ENCODE data around the gene PPIL3. TPM values are rescaled to one million over a fixed set of nuclear protein-coding genes. Genes with fewer than 3 reads are reported as not detected.
"Not testable (repeated sequence)": the region's sequence is repeated elsewhere in the genome, so short reads cannot be mapped to it uniquely, and the experiment has no call there.

The PPIL3 gene
- 54.7 and 56.8 TPM in 2 replicates for total RNA-seq (2014; rRNA removed; shearing (Covaris generic))

- peak; percentile 98 for DNase-seq (ENCODE audit: low read depth)
These were observed at the start of gene PPIL3, which contains the start of gene NIF3L1 for GRCh38 chr2:200888704-200889625. TSS of gene PPIL3 (minus strand) at chr2:200889077. CDS start at chr2:200887615, 1,462 bp downstream. TSS of gene NIF3L1 (plus strand) at chr2:200889371. CDS start at chr2:200891944, 2,573 bp downstream.

GRCh38 chr2:200930947-200931626 lies 42.2 kb upstream of the PPIL3 start:
- no peak for DNase-seq (ENCODE audit: low read depth)

GRCh38 chr2:200929334-200930249 lies 40.7 kb upstream of the PPIL3 start:
- DNase-seq (ENCODE audit: low read depth): peak; percentile 30

- DNase-seq (ENCODE audit: low read depth): no peak
These were observed 33.6 kb upstream of the PPIL3 start for GRCh38 chr2:200922439-200922838.

- DNase-seq (ENCODE audit: low read depth): peak; percentile 43
These were observed 24.8 kb upstream of the PPIL3 start for GRCh38 chr2:200913654-200914053.

GRCh38 chr2:200909958-200910357 lies 21.1 kb upstream of the PPIL3 start:
- DNase-seq (ENCODE audit: low read depth): no peak

GRCh38 chr2:200905618-200906296 lies 16.9 kb upstream of the PPIL3 start:
- DNase-seq (ENCODE audit: low read depth): peak; percentile 67

GRCh38 chr2:200901459-200902072 lies 12.7 kb upstream of the PPIL3 start:
- DNase-seq (ENCODE audit: low read depth): peak; percentile 86

- DNase-seq (ENCODE audit: low read depth): no peak
These were observed 10.6 kb upstream of the PPIL3 start for GRCh38 chr2:200899482-200899881.

GRCh38 chr2:200881715-200882249 lies 7.1 kb downstream of the PPIL3 start:
- DNase-seq (ENCODE audit: low read depth): not testable (repeated sequence)

GRCh38 chr2:200878289-200878880 lies 10.5 kb downstream of the PPIL3 start:
- no peak for DNase-seq (ENCODE audit: low read depth)

- no peak for DNase-seq (ENCODE audit: low read depth)
These were observed 11.4 kb downstream of the PPIL3 start for GRCh38 chr2:200877443-200877842.

GRCh38 chr2:200873560-200873959 lies 15.3 kb downstream of the PPIL3 start:
- no peak for DNase-seq (ENCODE audit: low read depth)

- DNase-seq (ENCODE audit: low read depth): no peak
These were observed 17.7 kb downstream of the PPIL3 start for GRCh38 chr2:200871151-200871550.

- DNase-seq (ENCODE audit: low read depth): no peak
These were observed 19.9 kb downstream of the PPIL3 start for GRCh38 chr2:200869014-200869413.

GRCh38 chr2:200864176-200865034 lies 24.5 kb downstream of the PPIL3 start, which contains the start of gene CLK1:
TSS of gene CLK1 (minus strand) at chr2:200864658. CDS start at chr2:200861862, 2,796 bp downstream.
- peak; percentile 88 for DNase-seq (ENCODE audit: low read depth)

- DNase-seq (ENCODE audit: low read depth): peak; percentile 34
These were observed 25.1 kb downstream of the PPIL3 start for GRCh38 chr2:200863782-200864175.

GRCh38 chr2:200862532-200863000 lies 26.3 kb downstream of the PPIL3 start:
- DNase-seq (ENCODE audit: low read depth): peak; percentile 72
